Right atrium auricular region (tissue), 2 donors: ENCODE results near the gene EBF3. TPM values are rescaled to one million over a fixed set of nuclear protein-coding genes. Genes with fewer than 3 reads are reported as not detected.

Experiments used
- DNase-seq: peaks from one replicate; pipeline ENCODE4 v3.0.0-alpha.2; 2019; ENCODE audit warnings: low spot score
- H3K27ac ChIP-seq, 2 donors: fragments of 200-600 bp; sonication (generic); 1 replicate in 1 of 2; 2 replicates in 1 of 2; pipeline ENCODE4 v1.5.1; 2016 to 2019
- H3K27me3 ChIP-seq, 2 donors: fragments of 200-600 bp; sonication (generic); one replicate each; pipeline versions ENCODE4 v1.5.1 to v1.6.0; 2017 to 2019
- H3K36me3 ChIP-seq: fragments of 200-600 bp; sonication (generic); one replicate; pipeline ENCODE4 v1.5.1; 2016
- H3K4me1 ChIP-seq, 2 donors: fragments of 200-600 bp; sonication (generic); one replicate each; pipeline versions ENCODE4 v1.5.1 to v1.6.0; 2017 to 2019
- H3K4me3 ChIP-seq, 2 donors: fragments of 200-600 bp; sonication (generic); 1 replicate in 1 of 2; 2 replicates in 1 of 2; pipeline ENCODE4 v1.5.1; 2017 to 2019; ENCODE audit warnings: mild to moderate bottlenecking in 1 of 2, moderate library complexity in 1 of 2
- H3K9me3 ChIP-seq, 2 donors: fragments of 200-600 bp; sonication (generic); one replicate each; pipeline ENCODE4 v1.5.1; 2019
- total RNA-seq, 2 donors: library from RNA; depleted of rRNA; stranded (reverse); fragments of >200 nt; gene quantifications; one replicate each; pipeline ENCODE4 v1.1.0, GENCODE V29; 2016
- TF ChIP-seq, protein P1 (sequence below), 2 donors: fragments of 200-600 bp; sonication (generic); IDR thresholded peaks; one replicate each; pipeline ENCODE4 v1.5.1; 2019; ENCODE audit warnings: antibody characterized with exemption in 2 of 2

EBF3 gene
- total RNA-seq, 2 donors from 2014 or later, result 5.8 to 6.9 TPM

DNA sequence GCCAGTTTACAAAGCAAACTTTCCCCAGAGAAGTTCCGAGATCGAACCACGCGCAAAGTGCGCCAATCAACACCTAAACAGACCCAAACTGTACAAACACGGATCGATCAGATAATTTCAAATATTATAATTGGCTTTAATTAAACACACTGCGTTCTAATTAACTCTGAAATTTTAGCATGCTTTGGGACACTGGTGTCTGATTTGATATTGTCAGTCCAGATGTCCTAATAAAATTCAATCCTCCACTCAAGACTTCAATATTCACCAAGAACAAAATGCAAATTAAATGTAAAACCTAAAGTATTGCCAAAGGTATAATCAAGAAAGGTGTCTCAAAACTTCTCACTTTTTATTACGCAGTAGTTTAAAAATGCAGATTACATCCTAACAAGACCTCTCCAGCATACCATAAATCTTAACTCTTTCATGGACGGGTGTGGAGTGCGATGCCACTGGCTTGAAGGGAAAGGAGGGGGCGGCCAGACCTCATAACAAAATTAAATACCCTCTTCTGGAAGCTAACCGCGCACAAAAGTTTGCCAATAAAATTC lies 5.9 kb upstream of the EBF3 start:
- Histone ChIP-seq H3K36me3 (no peaks in the 10 kb centered on the region), H3K4me1 (peaks cover 0 to 54% of the 10 kb centered on the region in 2 donors), H3K27me3 (peaks cover 24 to 43% of the 10 kb centered on the region in 2 donors), H3K27ac (no peak overlapping the region), H3K9me3 (no peaks in the 10 kb centered on the region), H3K4me3 (peak overlapping the region in 1 of 2 donors; percentile 52)
- TF ChIP-seq, protein P1, sequence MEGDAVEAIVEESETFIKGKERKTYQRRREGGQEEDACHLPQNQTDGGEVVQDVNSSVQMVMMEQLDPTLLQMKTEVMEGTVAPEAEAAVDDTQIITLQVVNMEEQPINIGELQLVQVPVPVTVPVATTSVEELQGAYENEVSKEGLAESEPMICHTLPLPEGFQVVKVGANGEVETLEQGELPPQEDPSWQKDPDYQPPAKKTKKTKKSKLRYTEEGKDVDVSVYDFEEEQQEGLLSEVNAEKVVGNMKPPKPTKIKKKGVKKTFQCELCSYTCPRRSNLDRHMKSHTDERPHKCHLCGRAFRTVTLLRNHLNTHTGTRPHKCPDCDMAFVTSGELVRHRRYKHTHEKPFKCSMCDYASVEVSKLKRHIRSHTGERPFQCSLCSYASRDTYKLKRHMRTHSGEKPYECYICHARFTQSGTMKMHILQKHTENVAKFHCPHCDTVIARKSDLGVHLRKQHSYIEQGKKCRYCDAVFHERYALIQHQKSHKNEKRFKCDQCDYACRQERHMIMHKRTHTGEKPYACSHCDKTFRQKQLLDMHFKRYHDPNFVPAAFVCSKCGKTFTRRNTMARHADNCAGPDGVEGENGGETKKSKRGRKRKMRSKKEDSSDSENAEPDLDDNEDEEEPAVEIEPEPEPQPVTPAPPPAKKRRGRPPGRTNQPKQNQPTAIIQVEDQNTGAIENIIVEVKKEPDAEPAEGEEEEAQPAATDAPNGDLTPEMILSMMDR (IDR thresholded peaks at IDR 0.05), result no peak
- no peak for DNase-seq

DNA sequence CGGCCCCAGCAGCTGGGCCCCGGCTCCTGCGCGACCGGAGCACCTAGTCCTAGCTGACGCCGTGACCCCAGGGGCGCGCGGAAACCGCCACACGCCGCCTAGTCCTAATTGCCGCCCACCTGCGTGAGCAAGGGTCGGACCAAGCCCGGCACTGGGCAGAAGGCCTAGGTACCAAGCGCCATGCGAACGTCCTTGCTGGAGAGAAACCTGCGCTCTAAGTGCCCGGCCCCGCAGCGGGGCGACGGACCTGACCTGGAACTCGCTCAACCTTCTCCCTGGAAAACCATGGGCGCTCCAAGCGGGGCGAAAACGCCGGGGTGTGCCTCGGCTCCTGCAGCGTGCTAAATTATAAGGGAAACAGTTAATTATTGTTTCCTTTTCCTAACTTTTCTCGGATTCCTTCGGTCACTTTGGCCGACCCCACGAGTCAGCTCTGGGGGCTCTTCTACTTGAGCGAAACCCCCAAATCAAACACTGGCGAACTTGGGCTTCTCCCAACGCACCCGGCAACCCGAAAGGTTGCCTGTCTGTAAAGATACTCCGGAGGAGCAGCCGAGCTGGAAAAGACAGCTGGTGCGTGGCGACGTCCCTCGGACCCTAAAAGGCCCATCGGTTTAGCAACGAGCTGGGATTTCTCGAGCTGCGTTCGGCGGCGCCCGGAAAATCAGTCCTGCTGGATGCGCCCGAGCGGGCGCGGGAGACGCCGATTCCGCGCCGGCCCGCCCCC lies 5.3 kb upstream of the EBF3 start:
- Histone ChIP-seq H3K27me3 (peaks cover 24 to 43% of the 10 kb centered on the region in 2 donors), H3K4me3 (peak overlapping the region; percentile 18 to 42)
- TF ChIP-seq, protein P1 (IDR thresholded peaks at IDR 0.05), result peak in 1 of 2 donors; percentile 16

DNA sequence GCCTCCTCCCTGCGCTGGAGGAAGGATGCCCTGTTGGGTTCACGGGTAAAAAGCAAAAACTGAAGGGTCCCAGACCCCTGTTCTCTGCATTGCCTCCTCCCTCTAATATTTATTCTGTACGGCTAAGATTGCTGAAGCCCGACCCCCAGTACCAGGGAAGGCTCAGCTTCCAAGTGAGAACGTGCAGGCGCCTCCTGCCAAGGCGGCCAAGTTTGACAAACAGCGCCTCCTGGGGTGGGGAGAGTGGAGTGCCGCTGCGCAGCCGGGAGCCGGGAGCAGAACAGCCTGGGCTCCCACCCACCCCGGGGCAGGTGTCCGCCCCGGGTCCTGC lies 4.7 kb upstream of the EBF3 start:
- no peak for DNase-seq
- Histone ChIP-seq H3K27ac (no peak overlapping the region), H3K27me3 (peaks cover 24 to 43% of the 10 kb centered on the region in 2 donors), H3K4me3 (peak overlapping the region; percentile 18 to 42), H3K36me3 (no peaks in the 10 kb centered on the region), H3K9me3 (no peaks in the 10 kb centered on the region), H3K4me1 (peaks cover 0 to 54% of the 10 kb centered on the region in 2 donors)
- TF ChIP-seq, protein P1 (IDR thresholded peaks at IDR 0.05), result peak; percentile 45 to 80

More for the DNA sequence above, 5.3 kb upstream of the EBF3 start:
- Histone ChIP-seq H3K9me3 (no peaks in the 10 kb centered on the region), H3K27ac (no peak overlapping the region), H3K4me1 (peaks cover 0 to 54% of the 10 kb centered on the region in 2 donors), H3K36me3 (no peaks in the 10 kb centered on the region)
- no peak for DNase-seq

DNA sequence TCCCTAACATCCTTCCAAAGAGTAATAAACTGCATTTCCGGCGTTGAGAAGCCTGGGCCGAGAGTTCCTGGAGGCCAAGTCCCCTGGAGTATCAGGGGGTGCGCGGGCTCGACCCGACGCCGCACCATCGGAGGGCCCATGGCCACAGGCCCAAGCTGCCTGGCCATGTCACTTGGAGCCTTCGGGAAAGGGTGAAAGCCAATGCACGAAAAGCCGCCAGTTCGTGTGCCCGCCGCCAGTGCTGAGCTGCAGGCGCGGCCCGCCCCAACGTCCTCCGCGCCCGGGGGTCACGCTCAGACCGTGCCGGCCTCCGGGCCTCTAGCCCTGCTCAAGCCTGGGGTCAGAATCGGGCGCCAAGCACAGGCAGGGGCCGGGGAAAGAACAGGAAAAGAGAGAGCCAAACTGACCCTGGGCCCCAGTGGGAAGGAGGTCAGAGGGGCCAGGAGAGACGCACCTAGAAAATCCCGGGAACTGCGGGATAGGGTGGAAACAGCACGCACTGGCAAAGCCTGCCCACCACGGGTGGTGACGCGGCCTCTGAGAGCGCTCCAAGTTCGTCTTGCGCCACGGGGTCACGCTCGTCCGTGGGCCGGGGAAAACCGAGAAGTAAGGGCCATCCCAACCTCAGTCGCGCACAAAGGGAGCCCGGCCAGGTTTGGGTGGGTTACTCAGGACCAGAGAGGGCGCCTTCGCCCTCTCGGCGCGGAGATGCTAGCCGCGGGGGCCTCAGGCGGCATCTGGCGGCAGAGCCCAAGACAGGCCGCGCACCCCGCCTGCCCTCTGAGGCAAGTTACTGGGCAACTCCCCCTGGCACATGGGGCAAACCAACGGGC lies 4.2 kb upstream of the EBF3 start:
- no peak overlapping the region for H3K4me3 ChIP-seq
- H3K36me3 ChIP-seq, result no peaks in the 10 kb centered on the region
- peaks cover 0 to 54% of the 10 kb centered on the region in 2 donors for H3K4me1 ChIP-seq
- no peak overlapping the region for H3K27ac ChIP-seq
- DNase-seq, result no peak
- TF ChIP-seq, protein P1 (IDR thresholded peaks at IDR 0.05), result no peak
- H3K9me3 ChIP-seq, result no peaks in the 10 kb centered on the region
- H3K27me3 ChIP-seq, result peaks cover 24 to 43% of the 10 kb centered on the region in 2 donors

DNA sequence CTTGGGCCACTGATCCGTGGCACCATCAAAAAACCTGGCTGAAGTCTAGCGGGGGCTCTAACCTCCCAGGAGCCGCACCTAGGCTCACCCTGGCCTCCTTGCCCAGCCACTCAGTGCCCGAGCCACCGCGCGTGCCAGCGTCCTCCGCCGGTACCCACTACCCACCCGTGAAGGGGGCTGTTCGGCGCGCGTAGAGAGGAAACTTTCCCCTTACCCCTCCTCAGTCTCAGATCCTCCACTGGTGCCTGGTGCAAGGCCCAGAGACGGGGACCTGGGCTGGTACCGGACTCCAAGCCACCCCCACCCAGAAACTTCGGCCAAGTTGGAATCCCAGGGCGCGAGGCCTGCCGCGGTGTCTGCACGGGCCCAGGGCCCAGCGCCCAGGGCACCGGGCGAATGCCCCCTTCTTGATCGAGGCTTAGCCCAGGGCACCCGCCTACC lies 3.5 kb upstream of the EBF3 start:
- no peak for DNase-seq
- Histone ChIP-seq H3K36me3 (no peaks in the 10 kb centered on the region), H3K27me3 (peaks cover 24 to 43% of the 10 kb centered on the region in 2 donors), H3K9me3 (no peaks in the 10 kb centered on the region), H3K4me3 (no peak overlapping the region), H3K4me1 (peaks cover 0 to 53% of the 10 kb centered on the region in 2 donors), H3K27ac (no peak overlapping the region)
- TF ChIP-seq, protein P1 (IDR thresholded peaks at IDR 0.05), result no peak
